GM18951 (cell line): ENCODE measurements around the gene PCDH11X.
"Not testable (repeated sequence)": the region's sequence is repeated elsewhere in the genome, so short reads cannot be mapped to it uniquely, and the experiment has no call there.

ENCODE experiments used
- in situ Hi-C: fragments of 300-500 bp; cut with MboI; formaldehyde crosslinking; loops from one replicate; pipeline ENCODE4 v1.12.0; 2022; ENCODE audit warnings: low sequenced_read_pairs, mixed read lengths, inconsistent platforms; ENCODE audit not compliant: unreplicated experiment

Gene PCDH11X, protein sequence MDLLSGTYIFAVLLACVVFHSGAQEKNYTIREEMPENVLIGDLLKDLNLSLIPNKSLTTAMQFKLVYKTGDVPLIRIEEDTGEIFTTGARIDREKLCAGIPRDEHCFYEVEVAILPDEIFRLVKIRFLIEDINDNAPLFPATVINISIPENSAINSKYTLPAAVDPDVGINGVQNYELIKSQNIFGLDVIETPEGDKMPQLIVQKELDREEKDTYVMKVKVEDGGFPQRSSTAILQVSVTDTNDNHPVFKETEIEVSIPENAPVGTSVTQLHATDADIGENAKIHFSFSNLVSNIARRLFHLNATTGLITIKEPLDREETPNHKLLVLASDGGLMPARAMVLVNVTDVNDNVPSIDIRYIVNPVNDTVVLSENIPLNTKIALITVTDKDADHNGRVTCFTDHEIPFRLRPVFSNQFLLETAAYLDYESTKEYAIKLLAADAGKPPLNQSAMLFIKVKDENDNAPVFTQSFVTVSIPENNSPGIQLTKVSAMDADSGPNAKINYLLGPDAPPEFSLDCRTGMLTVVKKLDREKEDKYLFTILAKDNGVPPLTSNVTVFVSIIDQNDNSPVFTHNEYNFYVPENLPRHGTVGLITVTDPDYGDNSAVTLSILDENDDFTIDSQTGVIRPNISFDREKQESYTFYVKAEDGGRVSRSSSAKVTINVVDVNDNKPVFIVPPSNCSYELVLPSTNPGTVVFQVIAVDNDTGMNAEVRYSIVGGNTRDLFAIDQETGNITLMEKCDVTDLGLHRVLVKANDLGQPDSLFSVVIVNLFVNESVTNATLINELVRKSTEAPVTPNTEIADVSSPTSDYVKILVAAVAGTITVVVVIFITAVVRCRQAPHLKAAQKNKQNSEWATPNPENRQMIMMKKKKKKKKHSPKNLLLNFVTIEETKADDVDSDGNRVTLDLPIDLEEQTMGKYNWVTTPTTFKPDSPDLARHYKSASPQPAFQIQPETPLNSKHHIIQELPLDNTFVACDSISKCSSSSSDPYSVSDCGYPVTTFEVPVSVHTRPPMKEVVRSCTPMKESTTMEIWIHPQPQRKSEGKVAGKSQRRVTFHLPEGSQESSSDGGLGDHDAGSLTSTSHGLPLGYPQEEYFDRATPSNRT (N-terminal part only)

DNA sequence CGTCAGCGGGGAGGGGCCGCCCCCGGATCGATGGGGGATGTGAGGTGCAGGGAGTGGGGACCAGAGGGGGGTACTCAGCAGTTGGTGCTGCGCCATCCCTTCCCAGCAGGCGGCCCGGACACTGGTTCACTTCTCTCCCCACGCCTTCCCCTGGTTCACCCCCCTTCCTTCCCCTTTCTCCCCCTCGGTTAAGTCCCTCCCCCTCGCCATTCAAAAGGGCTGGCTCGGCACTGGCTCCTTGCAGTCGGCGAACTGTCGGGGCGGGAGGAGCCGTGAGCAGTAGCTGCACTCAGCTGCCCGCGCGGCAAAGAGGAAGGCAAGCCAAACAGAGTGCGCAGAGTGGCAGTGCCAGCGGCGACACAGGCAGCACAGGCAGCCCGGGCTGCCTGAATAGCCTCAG is at the start of gene PCDH11X:
TSS of gene PCDH11X (plus strand) at position 241 of the 400 bp plus-strand sequence. CDS start 56,130 bp downstream, outside the sequence.
- in situ Hi-C loops, result not testable (repeated sequence)

DNA sequence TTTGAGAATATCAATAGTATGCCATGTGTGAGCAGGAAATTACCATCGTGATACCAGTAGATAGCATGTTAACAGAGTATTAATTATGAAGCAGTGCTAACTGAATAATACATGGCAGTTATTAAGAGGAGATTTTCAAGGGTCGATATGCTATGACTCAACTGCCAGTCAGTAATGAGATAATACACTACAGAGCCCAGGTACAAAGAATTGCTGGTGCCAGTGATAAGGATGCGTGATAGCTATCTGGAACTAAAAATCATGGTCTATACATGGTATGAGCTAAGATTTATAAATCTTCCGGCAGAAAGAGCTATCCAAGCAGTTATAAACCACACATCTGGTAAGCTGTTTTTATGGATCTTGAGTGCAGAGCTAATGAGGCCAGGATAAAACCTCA is 31.7 kb upstream of the PCDH11X start:
- in situ Hi-C loops, result not testable (repeated sequence)

DNA sequence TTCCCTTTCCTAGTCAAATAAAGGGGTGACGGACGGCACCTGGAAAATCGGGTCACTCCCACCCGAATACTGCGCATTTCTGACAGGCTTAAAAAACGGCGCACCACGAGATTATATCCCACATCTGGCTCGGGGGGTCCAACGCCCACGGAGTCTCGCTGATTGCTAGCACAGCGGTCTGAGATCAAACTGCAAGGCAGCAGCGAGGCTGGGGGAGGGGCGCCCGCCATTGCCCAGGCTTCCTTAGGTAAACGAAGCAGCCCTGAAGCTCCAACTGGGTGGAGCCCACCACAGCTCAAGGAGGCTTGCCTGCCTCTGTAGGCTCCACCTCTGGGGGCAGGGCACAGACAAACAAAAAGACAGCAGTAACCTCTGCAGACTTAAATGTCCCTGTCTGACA is 26.2 kb upstream of the PCDH11X start:
- in situ Hi-C loops, result not testable (repeated sequence)

DNA sequence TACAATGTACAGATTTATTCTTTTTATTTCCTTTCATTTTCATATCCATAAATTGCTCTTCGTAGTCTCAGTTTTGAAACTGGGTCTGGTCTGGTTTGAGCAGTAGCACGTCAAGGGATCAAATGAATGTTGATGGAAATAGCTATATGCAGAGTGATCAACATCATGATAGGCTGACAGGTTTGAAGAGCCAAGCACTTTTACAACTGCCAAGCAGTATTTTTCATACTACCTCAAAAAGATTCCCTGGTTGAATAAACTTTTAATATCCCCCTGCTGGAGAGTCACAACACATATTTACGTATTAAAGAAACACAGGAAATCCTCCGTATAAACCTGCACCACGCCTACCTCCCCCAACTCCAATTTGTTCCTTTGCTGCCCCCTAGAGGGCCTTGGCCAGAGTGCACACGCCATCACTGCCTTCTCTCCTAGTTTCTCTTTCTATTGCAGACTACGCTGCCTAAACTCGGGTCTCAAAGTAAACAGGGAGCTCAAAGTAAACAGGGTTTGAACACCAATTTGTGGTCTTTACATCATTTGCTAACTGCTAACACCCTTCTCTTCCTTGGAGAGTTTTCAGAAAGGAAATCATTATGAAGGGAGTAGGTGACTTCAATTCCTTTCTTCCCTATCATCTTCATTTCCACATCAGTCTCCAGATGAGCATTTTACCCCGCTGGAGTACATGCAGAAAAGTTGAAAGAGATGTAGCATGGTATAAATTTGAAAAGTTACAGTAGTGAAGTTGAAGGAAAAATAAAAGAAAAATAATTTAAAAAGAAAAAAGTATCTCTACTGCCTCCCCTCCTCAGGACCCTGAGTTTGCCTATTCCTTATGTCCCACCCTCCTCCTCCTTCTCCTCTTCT is 8.3 kb upstream of the PCDH11X start:
- in situ Hi-C loops, result not testable (repeated sequence)

DNA sequence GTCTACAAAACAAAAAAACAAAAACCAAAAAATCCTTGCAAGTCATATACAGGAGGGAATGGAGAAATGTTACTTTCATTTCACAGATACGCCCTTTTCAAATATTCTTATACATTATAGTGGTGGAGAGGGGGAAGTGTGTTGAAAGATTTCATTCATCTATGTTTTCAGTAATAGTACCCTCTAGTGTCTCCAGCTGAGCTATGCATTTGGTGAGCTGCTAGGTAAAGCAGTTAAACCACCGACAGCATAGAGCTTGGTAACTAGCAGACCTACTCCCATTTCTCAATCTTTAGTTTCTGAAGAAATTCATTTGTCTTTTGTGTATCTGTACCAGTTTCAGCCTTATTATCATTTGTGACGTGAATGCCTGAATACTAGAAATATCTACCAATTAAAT is 5.2 kb upstream of the PCDH11X start:
- in situ Hi-C loops, result not testable (repeated sequence)

DNA sequence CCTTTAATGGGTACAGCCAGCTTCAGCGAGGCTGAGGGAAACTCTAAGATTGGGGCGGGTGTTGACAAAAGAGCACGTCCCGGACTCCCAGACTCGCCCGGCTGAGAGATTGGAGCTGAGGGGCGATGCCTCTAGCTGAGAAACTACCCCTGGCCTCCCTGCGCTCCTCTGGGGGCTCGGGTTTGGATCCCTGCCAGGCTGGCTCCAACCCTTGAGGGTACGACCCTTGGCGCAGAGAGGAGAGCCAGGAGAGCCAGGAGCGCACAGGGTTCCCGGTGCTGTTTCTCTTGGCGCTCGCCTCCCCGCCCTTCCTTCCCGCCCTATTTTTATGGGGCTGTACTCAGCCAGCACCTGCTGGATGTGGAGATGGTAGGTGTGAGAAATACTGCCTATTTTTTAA is 833 bp downstream of the PCDH11X start:
- in situ Hi-C loops, result not testable (repeated sequence)

DNA sequence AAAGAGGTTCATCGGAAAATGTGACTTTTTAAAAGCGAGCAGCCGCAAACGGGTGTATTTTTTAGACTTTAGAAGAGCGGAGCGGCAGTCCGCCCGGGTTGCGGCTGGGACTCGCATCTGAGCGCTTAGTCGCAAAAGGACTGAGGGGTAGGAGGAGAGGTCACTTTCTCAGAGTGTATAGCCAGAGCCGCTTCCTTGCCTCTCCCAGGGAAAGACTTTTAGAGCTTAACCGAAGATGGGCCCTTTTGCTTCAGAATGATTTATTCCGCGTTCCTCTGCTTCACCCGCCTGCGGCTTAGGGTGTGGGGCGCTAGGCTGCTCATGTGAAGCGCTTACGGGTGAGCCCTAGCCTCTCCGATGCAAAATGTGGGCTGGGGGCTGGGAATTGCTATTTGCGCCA is 1.5 kb downstream of the PCDH11X start:
- in situ Hi-C loops, result not testable (repeated sequence)

DNA sequence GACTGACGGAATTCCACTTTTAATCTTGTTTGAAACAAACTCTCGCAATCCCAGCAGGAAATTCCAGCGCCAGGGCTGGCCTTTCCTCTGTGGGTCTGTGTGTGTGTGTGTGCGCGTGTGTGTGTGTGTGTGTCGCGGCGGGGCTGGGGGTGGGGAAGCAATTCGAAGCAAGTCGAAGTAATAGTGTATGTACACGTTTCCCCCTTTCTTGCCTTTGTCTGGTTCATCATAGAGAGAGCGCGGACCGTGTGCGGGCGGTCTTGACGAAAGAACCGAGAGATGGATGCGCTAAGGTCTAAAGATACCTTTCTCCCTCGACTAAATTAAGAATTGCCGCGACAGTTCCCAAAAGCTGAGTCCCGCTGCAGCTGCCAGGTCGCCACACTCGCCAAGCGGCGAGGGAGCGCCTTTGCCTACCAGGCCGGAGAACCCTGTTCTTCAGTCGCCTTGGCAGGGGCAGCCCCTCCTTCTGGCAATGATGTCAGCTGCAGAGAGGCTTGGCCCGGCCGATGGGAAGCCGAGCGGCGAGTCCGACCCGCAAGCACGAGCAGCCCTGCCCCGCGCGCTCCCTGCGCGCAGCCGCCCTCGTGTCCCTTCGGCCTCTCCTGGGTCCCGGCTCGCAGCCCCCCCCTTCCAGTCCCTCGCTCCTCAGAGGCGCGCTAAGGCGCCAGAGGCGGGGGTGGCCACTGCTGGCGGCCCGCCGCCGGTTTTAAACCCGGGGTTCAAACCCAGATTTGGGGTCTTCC is 2.6 kb downstream of the PCDH11X start:
- in situ Hi-C loops, result not testable (repeated sequence)

DNA sequence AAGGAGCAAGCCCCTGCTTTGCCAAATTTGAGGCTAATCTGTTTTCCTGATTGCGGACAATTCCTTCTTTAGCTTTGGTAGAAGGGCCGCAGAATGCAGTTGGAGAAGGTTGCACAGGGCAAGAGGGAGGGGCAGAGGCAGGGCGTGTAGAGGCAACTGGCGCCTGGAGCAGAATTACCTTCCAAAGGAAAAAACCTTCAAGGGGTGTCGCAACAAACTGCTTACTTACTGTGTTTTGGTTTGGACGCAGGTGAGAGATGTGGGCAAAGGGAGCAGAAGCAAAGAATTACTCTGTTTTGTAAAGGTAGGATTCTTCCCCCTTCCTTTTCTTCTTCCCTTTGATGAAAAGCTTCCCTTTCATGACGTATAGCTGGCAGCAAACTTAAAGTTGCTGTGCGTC is 3.6 kb downstream of the PCDH11X start:
- in situ Hi-C loops, result not testable (repeated sequence)

DNA sequence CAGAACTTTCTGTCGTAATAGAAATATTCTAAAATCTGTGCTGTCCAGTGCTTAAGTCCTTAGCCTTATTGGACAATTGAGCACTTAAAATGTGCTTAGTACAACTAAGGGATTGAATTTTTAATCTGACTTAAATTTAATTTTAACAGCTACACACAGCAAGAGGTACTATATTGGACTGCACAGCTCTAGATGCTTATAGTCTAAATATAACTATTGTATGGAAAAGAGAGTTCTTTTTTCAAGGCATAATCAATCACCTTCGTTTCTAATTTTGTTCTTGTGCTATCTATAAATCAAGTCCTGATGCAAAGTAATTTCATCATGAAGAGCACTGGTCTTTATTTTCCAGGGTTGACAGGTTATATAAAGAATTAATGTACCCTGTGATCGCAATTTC is 38.4 kb downstream of the PCDH11X start:
- in situ Hi-C loops, result not testable (repeated sequence)

DNA sequence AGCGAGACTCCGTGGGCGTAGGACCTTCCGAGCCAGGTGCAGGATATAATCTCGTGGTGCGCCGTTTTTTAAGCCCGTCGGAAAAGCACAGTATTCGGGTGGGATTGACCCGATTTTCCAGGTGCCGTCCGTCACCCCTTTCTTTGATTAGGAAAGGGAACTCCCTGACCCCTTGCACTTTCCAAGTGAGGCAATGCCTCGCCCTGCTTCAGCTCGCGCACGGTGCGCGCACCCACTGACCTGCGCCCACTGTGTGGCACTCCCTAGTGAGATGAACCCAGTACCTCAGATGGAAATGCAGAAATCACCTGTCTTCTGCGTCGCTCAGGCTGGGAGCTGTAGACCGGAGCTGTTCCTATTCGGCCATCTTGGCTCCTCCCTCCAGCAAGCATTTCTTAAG is 46.1 kb downstream of the PCDH11X start:
- in situ Hi-C loops, result not testable (repeated sequence)
